Natural killer cell (primary cell): ENCODE data around the gene ANO8. TPM values are rescaled to one million over a fixed set of nuclear protein-coding genes. Genes with fewer than 3 reads are reported as not detected.
A peak's percentile ranks its signal among the peaks of the same experiment; 100 is the strongest.

Experiments
- ATAC-seq, 3 donors: fragments of 150-1000 bp in 2 of 3; fragments of 200-7000 bp in 1 of 3; cut with Tn5 transposase; 1 replicate in 1 of 3; 2 replicates in 2 of 3; pipeline ENCODE4 v1.10.0; 2021; ENCODE audit warnings: mild to moderate bottlenecking in 2 of 3, moderate library complexity in 2 of 3
- DNase-seq, 2 donors: peaks; one replicate each; pipeline versions ENCODE4 v3.0.0 to v3.0.0-alpha.2; 2013 to 2021; ENCODE audit warnings: mixed read lengths in 1 of 2
- H3K27ac ChIP-seq: one replicate; pipeline ENCODE4 v1.5.1; 2013; ENCODE audit warnings: mild to moderate bottlenecking, low read length
- H3K27me3 ChIP-seq: one replicate; pipeline ENCODE4 v1.6.1; 2013; ENCODE audit warnings: low read length; ENCODE audit not compliant: control insufficient read depth, insufficient read depth
- H3K36me3 ChIP-seq: one replicate; pipeline ENCODE4 v1.6.1; 2013; ENCODE audit warnings: low read length; ENCODE audit not compliant: control insufficient read depth, insufficient read depth
- H3K4me1 ChIP-seq: one replicate; pipeline ENCODE4 v1.6.1; 2013; ENCODE audit warnings: low read length; ENCODE audit not compliant: control insufficient read depth, insufficient read depth
- H3K4me3 ChIP-seq: one replicate; pipeline ENCODE4 v1.5.1; 2013; ENCODE audit warnings: low read length
- H3K9me3 ChIP-seq: one replicate; pipeline ENCODE4 v1.6.1; 2013; ENCODE audit warnings: low read length; ENCODE audit not compliant: control insufficient read depth, insufficient read depth
- H3K27ac Mint-ChIP-seq, 2 donors: one replicate each; pipeline ENCODE4 v1.8.0; 2022; ENCODE audit warnings: mild to moderate bottlenecking in 2 of 2, mixed read lengths in 2 of 2, moderate library complexity in 1 of 2
- H3K27me3 Mint-ChIP-seq, 2 donors: one replicate each; pipeline ENCODE4 v1.8.0; 2022; ENCODE audit warnings: low read depth in 2 of 2, mixed read lengths in 2 of 2
- H3K36me3 Mint-ChIP-seq: one replicate; pipeline ENCODE4 v1.8.0; 2022; ENCODE audit warnings: mixed read lengths
- H3K4me1 Mint-ChIP-seq, 2 donors: one replicate each; pipeline ENCODE4 v1.8.0; 2022; ENCODE audit warnings: mixed read lengths in 2 of 2
- H3K4me3 Mint-ChIP-seq: one replicate; pipeline ENCODE4 v1.8.0; 2022; ENCODE audit warnings: mild to moderate bottlenecking, moderate library complexity, mixed read lengths
- H3K9me3 Mint-ChIP-seq, 2 donors: one replicate each; pipeline ENCODE4 v1.8.0; 2022; ENCODE audit warnings: mixed read lengths in 2 of 2
- WGBS: methylation state at CpG from one replicate; pipeline ENCODE4 v1.1.7; 2013; ENCODE audit warnings: missing lambda C conversion rate; ENCODE audit not compliant: insufficient coverage; 5-methylcytosine and 5-hydroxymethylcytosine counted together
- intact Hi-C: fragments of 100-400 bp; cut with micrococcal nuclease; formaldehyde crosslinking; loops from one replicate; pipeline ENCODE4 v1.14.2; 2022
- total RNA-seq, 4 donors: library from RNA; stranded (reverse); fragments of 120-200 nt in 1 of 4; gene quantifications; one replicate each; pipeline versions ENCODE4 v1.2.3 to v1.2.4, GENCODE V29; 2013 to 2022
- TF ChIP-seq, protein P1 (sequence below): fragments of 200-600 bp; IDR thresholded peaks from one replicate; pipeline ENCODE4 v1.8.0; 2022; ENCODE audit warnings: antibody characterized with exemption

ANO8 gene
- total RNA-seq, 3 donors from 2014 or later (not counting 1 experiment from before 2014, with no cell fraction given) = 18.5 to 24.7 (median 19.1) TPM

DNA sequence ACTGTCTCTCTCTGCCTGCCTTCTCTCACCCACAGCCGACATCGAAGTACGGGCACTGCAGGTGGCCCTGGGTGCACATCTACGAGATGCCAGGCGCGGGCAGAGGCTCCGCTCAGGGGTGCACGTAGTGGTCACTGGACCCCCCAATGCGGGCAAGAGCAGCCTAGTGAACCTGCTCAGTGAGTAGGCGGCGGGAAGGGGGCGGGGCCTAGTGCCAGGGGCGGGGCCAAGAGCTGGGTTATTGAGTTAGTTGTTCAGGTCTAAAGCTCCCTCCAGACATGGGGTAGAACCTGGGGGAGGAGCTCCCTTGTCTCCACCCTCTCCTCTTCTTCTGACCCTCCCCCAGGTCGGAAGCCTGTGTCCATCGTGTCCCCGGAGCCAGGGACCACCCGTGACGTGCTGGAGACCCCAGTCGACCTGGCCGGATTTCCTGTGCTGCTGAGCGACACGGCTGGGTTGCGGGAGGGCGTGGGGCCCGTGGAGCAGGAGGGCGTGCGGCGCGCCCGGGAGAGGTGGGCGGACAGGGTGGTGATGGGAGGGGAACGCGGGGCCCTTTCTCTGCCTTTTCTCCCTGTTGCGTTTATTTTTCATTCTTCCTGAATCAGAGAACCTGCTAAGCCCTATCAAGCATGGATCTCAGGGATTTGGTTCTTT lies 4.6 kb upstream of the ANO8 start:
- peaks cover 31% of the 10 kb centered on the region for H3K4me1 ChIP-seq
- Mint-ChIP-seq H3K9me3 (no peaks in the 10 kb centered on the region), H3K27me3 (no peaks in the 10 kb centered on the region), H3K27ac (no peak overlapping the region), H3K4me1 (peaks cover 15 to 30% of the 10 kb centered on the region in 2 donors), H3K4me3 (peak overlapping the region; percentile 53), H3K36me3 (no peaks in the 10 kb centered on the region)
- no peak overlapping the region for H3K4me3 ChIP-seq
- ATAC-seq (no peak), DNase-seq (no peak)
- 95% methylated on average over 29 of the region's 34 CpGs for WGBS
- H3K36me3 ChIP-seq = peaks cover 9% of the 10 kb centered on the region
- intact Hi-C loops = loop anchor here (5.0 to 10.0 kb wide), 2 partner anchors 47 to 66 kb away; partner anchors contain the start of gene BST2
- no peaks in the 10 kb centered on the region for H3K27me3 ChIP-seq
- H3K27ac ChIP-seq = no peak overlapping the region
- no peaks in the 10 kb centered on the region for H3K9me3 ChIP-seq
- TF ChIP-seq, protein P1, sequence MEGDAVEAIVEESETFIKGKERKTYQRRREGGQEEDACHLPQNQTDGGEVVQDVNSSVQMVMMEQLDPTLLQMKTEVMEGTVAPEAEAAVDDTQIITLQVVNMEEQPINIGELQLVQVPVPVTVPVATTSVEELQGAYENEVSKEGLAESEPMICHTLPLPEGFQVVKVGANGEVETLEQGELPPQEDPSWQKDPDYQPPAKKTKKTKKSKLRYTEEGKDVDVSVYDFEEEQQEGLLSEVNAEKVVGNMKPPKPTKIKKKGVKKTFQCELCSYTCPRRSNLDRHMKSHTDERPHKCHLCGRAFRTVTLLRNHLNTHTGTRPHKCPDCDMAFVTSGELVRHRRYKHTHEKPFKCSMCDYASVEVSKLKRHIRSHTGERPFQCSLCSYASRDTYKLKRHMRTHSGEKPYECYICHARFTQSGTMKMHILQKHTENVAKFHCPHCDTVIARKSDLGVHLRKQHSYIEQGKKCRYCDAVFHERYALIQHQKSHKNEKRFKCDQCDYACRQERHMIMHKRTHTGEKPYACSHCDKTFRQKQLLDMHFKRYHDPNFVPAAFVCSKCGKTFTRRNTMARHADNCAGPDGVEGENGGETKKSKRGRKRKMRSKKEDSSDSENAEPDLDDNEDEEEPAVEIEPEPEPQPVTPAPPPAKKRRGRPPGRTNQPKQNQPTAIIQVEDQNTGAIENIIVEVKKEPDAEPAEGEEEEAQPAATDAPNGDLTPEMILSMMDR = no peak

DNA sequence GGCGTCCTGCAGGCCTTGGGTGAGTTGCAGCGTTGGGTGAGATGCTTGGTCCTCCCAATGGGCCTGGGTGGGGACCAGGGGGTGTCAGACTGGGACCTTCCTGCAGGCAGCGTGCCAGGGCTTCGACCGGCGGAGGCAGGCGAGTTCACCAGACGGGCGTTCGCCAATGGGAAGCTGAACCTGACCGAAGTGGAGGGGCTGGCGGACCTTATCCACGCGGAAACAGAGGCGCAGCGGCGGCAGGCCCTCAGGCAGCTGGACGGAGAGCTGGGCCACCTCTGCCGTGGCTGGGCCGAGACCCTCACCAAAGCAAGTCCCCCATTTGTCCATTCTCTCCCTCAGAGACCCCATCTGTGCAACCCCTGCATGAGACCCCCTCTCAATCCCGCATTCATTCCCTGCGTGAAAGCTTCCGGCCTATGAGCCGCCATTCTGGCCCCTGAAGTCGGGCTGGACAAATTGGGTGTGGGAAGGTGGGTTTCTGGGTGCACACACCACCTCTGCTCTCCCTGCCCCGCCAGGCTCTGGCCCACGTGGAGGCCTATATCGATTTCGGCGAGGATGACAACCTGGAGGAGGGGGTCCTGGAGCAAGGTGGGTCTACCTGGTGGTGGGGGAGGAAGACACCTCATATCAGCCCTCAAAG lies 3.9 kb upstream of the ANO8 start:
- peaks cover 9% of the 10 kb centered on the region for H3K36me3 ChIP-seq
- intact Hi-C loops = loop anchor here (5.0 to 10.0 kb wide), 2 partner anchors 46 to 66 kb away; partner anchors contain the start of gene BST2
- no peaks in the 10 kb centered on the region for H3K9me3 Mint-ChIP-seq
- no peaks in the 10 kb centered on the region for H3K36me3 Mint-ChIP-seq
- H3K4me1 Mint-ChIP-seq = peaks cover 20 to 36% of the 10 kb centered on the region in 2 donors
- 96% methylated on average over 26 of the region's 30 CpGs for WGBS
- H3K27me3 ChIP-seq = no peaks in the 10 kb centered on the region
- TF ChIP-seq, protein P1 = no peak
- no peak overlapping the region for H3K27ac Mint-ChIP-seq
- peak overlapping the region; percentile 93 for H3K4me3 Mint-ChIP-seq
- H3K27ac ChIP-seq = no peak overlapping the region
- H3K9me3 ChIP-seq = no peaks in the 10 kb centered on the region
- ATAC-seq (no peak), DNase-seq (no peak)
- H3K4me3 ChIP-seq = no peak overlapping the region
- no peaks in the 10 kb centered on the region for H3K27me3 Mint-ChIP-seq
- peaks cover 37% of the 10 kb centered on the region for H3K4me1 ChIP-seq

DNA sequence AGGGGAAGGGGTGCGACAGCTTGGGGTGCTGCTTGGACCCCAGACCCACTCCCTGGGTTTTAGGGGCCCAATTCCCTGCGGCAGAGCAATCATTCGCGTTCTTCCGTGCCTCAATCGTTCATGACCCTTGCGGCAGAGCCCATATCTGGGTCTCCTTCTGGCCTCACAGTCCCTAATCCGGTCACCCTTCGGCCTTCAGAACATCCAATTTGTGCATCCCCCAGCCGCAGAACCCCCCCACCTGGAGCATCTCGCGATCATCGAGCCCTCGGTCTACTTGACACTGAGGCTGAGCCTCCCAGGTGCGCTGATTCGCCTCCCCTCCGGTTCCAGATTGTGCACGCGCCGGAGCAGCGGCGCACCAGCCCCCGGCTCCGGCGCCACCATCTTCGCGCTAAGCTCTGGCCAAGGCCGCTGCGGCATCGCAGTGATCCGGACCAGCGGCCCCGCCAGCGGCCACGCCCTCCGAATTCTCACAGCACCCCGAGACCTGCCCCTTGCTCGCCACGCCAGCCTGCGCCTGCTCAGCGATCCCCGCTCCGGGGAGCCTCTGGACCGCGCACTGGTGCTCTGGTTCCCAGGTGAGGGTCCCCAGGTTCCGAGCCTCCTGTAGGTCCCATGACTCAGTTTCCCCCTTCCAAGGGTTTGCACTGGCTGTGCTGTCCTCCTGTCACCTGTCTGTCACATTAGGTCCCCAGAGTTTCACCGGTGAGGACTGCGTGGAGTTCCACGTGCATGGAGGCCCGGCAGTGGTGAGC lies 3.2 kb upstream of the ANO8 start:
- Histone ChIP-seq H3K27ac (no peak overlapping the region), H3K9me3 (no peaks in the 10 kb centered on the region), H3K4me3 (peak overlapping the region; percentile 72), H3K27me3 (no peaks in the 10 kb centered on the region), H3K36me3 (peaks cover 9% of the 10 kb centered on the region), H3K4me1 (peaks cover 40% of the 10 kb centered on the region)
- intact Hi-C loops = loop anchor here (1.0 to 10.0 kb wide), 4 partner anchors 29 to 71 kb away; partner anchors contain the start of genes BABAM1, BST2 and DDA1
- no peaks in the 10 kb centered on the region for H3K27me3 Mint-ChIP-seq
- WGBS = 7% methylated on average over 50 of the region's 50 CpGs
- no peaks in the 10 kb centered on the region for H3K9me3 Mint-ChIP-seq
- DNase-seq = peak in 1 of 2 donors; percentile 62
- no peaks in the 10 kb centered on the region for H3K36me3 Mint-ChIP-seq
- TF ChIP-seq, protein P1 = no peak
- H3K27ac Mint-ChIP-seq = peak overlapping the region; percentile 88 to 93
- ATAC-seq = no peak
- H3K4me3 Mint-ChIP-seq = peak overlapping the region; percentile 93
- peaks cover 22 to 40% of the 10 kb centered on the region in 2 donors for H3K4me1 Mint-ChIP-seq
